ENCODE measurements around the gene ATXN1. TPM values are rescaled to one million over a fixed set of nuclear protein-coding genes. Genes with fewer than 3 reads are reported as not detected.

ATXN1 gene
- total and polyA plus RNA-seq, 2 of the 8 experiments (the other 6 are each of a cell fraction or from before 2014, with no cell fraction given): 1.6 to 4.0 TPM

GRCh38 chr6:16488813-16489212 is 272.4 kb downstream of the ATXN1 start:
- DNase-seq (ENCODE audit: low read depth in 1 of 2, low spot score in 2 of 2) (no peak), FAIRE-seq (no peak)
- WGBS, 2 experiments (ENCODE audit: extremely low coverage in 1 of 2, insufficient coverage in 1 of 2, insufficient read length in 1 of 2, insufficient replicate concordance in 2 of 2, low coverage in 1 of 2, low lambda C conversion rate in 2 of 2, missing lambda C conversion rate in 1 of 2): 93% methylated on average over 2 of the region's 2 CpGs; no CpG with 5 or more reads in 1 of the 2 experiments

More at GRCh38 chr6:16488813-16489212, 272.4 kb downstream of the ATXN1 start:
- H2AFZ ChIP-seq (ENCODE audit: low read length): no peak overlapping the region
- no peak overlapping the region for H4K91ac ChIP-seq (replicated peaks; ENCODE audit: insufficient read length, low read length)
- H3K79me2 ChIP-seq (ENCODE audit: control insufficient read depth in 1 of 2, insufficient read depth in 2 of 2, low read length in 2 of 2): no peaks in the 10 kb centered on the region
- H2BK5ac ChIP-seq (ENCODE audit: low read depth, low read length): no peak overlapping the region
- no peaks in the 10 kb centered on the region; the same call in 1 of the 2 replicates for H3K23me2 ChIP-seq (ENCODE audit: low read depth, low read length)
- H2AK5ac ChIP-seq (ENCODE audit: low read depth, low read length): no peak overlapping the region
- CTCF ChIA-PET (ENCODE audit: partially characterized antibody): interaction anchor here (0.7 to 2.6 kb wide), 3 partner anchors 22 to 630 kb away, joined by 3 to 8 read pairs (median 5); no protein-coding TSS in a partner anchor
- H3K27ac ChIP-seq (ENCODE audit: low read depth, low read length): no peak overlapping the region
- POLR2A ChIA-PET (ENCODE audit: partially characterized antibody): no interaction called here
- no peaks in the 10 kb centered on the region for H4K20me1 ChIP-seq (replicated peaks in 1 of 2; ENCODE audit: control insufficient read depth in 1 of 2, insufficient read depth in 2 of 2, low read length in 2 of 2)
- no peaks in the 10 kb centered on the region for H3K27me3 ChIP-seq (replicated peaks in 1 of 4; ENCODE audit: control insufficient read depth in 3 of 4, extremely low read depth in 1 of 4, insufficient read depth in 3 of 4, low read length in 3 of 4)
- H4K8ac ChIP-seq (ENCODE audit: extremely low read depth, insufficient read depth, low read length): no peak overlapping the region
- H2BK20ac ChIP-seq (ENCODE audit: low read length): no peak overlapping the region
- H2BK120ac ChIP-seq (replicated peaks; ENCODE audit: low read depth, low read length): no peak overlapping the region
- H3K23ac ChIP-seq (ENCODE audit: insufficient read length): no peak overlapping the region
- H3K9me3 ChIP-seq (ENCODE audit: insufficient read depth in 2 of 2, low read depth in 1 of 2, low read length in 1 of 2): no peaks in the 10 kb centered on the region
- H3K36me3 ChIP-seq (ENCODE audit: control insufficient read depth in 2 of 4, insufficient read depth in 4 of 4, low read length in 3 of 4): no peaks in the 10 kb centered on the region
- TF ChIP-seq EZH2 (IDR thresholded peaks at IDR 0.05; ENCODE audit: low read depth, low read length, severe bottlenecking): no peak
- TF ChIP-seq POLR2A (IDR thresholded peaks at IDR 0.05; ENCODE audit: control extremely low read depth in 1 of 2, low read depth in 2 of 2, low read length in 2 of 2): no peak
- no peak for TF ChIP-seq ASH2L (IDR thresholded peaks at IDR 0.05; ENCODE audit: low read length)
- TF ChIP-seq BRCA1 (IDR thresholded peaks at IDR 0.05; ENCODE audit: low read depth, low read length): no peak
- TF ChIP-seq TCF12 (IDR thresholded peaks at IDR 0.05; ENCODE audit: low read depth, low read length): no peak
- TF ChIP-seq, protein P1, sequence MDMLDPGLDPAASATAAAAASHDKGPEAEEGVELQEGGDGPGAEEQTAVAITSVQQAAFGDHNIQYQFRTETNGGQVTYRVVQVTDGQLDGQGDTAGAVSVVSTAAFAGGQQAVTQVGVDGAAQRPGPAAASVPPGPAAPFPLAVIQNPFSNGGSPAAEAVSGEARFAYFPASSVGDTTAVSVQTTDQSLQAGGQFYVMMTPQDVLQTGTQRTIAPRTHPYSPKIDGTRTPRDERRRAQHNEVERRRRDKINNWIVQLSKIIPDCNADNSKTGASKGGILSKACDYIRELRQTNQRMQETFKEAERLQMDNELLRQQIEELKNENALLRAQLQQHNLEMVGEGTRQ (IDR thresholded peaks at IDR 0.05; ENCODE audit: low read length): no peak
- TF ChIP-seq TBP (IDR thresholded peaks at IDR 0.05; ENCODE audit: low read depth, low read length): no peak
- TF ChIP-seq RAD21 (IDR thresholded peaks at IDR 0.05 in 1 of 2, conservative IDR thresholded peaks at IDR 0.05 in 1 of 2; ENCODE audit: low read depth in 2 of 2, low read length in 2 of 2): no peak
- TF ChIP-seq SIRT6 (IDR thresholded peaks at IDR 0.05; ENCODE audit: low read length): no peak
- no peak overlapping the region for H4K5ac ChIP-seq (ENCODE audit: insufficient read length, low read depth, low read length)
- H2BK12ac ChIP-seq (ENCODE audit: low read depth, low read length): no peak overlapping the region
- no peak overlapping the region for H3K4me2 ChIP-seq (ENCODE audit: insufficient read depth in 1 of 2, low read depth in 2 of 2, low read length in 2 of 2)
- no peak overlapping the region for H3K4ac ChIP-seq (replicated peaks; ENCODE audit: insufficient read length, low read depth, low read length)
- no peak overlapping the region for H3K56ac ChIP-seq (replicated peaks; ENCODE audit: insufficient read length, low read depth, low read length)
- H3K14ac ChIP-seq (ENCODE audit: insufficient read length): no peak overlapping the region
- no peak overlapping the region for H3K4me3 ChIP-seq (ENCODE audit: extremely low read depth in 1 of 4, insufficient read depth in 2 of 4, low read depth in 3 of 4, low read length in 4 of 4)
- H3K79me1 ChIP-seq (ENCODE audit: low read depth, low read length): no peaks in the 10 kb centered on the region
- H3K18ac ChIP-seq (ENCODE audit: extremely low read depth, low read length): no peak overlapping the region
- H3K4me1 ChIP-seq (replicated peaks in 1 of 4; ENCODE audit: control insufficient read depth in 3 of 4, insufficient read depth in 4 of 4, low read length in 3 of 4): peaks cover 0 to 3% (median 1%) of the 10 kb centered on the region in 4 experiments; a peak in 3 of 7 replicates
- H3K9ac ChIP-seq (replicated peaks in 1 of 4; ENCODE audit: extremely low read depth in 1 of 4, low read depth in 3 of 4, low read length in 3 of 4): no peak overlapping the region
- no peak overlapping the region for H2BK15ac ChIP-seq (ENCODE audit: low read length)
